HepG2 (cell line): ENCODE data around the gene YWHAQ. TPM values are rescaled to one million over a fixed set of nuclear protein-coding genes. Genes with fewer than 3 reads are reported as not detected.

Experiments
- AFF4 ChIP-seq: sonication (generic); formaldehyde crosslinking; IDR thresholded peaks from 2 replicates; pipeline ENCODE4 v1.4.0; 2020; ENCODE audit warnings: missing genetic modification reagents
- ATAD3A ChIP-seq: sonication (generic); formaldehyde crosslinking; IDR thresholded peaks from 2 replicates; pipeline ENCODE4 v1.4.0; 2020; ENCODE audit warnings: missing genetic modification reagents
- E2F1 ChIP-seq: sonication (generic); formaldehyde crosslinking; IDR thresholded peaks from 2 replicates; pipeline ENCODE4 v1.5.0; 2020; ENCODE audit warnings: missing genetic modification reagents
- GLI4 ChIP-seq: sonication (generic); formaldehyde crosslinking; IDR thresholded peaks from 2 replicates; pipeline ENCODE4 v1.5.1; 2020; ENCODE audit warnings: missing genetic modification reagents, mild to moderate bottlenecking, moderate library complexity, borderline replicate concordance
- MYPOP ChIP-seq: sonication (generic); formaldehyde crosslinking; IDR thresholded peaks from 2 replicates; pipeline ENCODE4 v1.8.1; 2023; ENCODE audit warnings: mild to moderate bottlenecking, moderate library complexity, missing genetic modification reagents
- RNF219 ChIP-seq: sonication (generic); formaldehyde crosslinking; IDR thresholded peaks from 2 replicates; pipeline ENCODE4 v1.5.0; 2020; ENCODE audit warnings: mild to moderate bottlenecking, missing genetic modification reagents
- SPEN ChIP-seq: sonication (generic); formaldehyde crosslinking; IDR thresholded peaks from 2 replicates; pipeline ENCODE4 v1.5.1; 2020; ENCODE audit warnings: low read depth, mild to moderate bottlenecking, missing genetic modification reagents
- ZBTB33 ChIP-seq: sonication (generic); formaldehyde crosslinking; IDR thresholded peaks from 2 replicates; pipeline ENCODE4 v1.4.0; 2020; ENCODE audit warnings: missing genetic modification reagents
- ZFP91 ChIP-seq: sonication (generic); formaldehyde crosslinking; IDR thresholded peaks from 2 replicates; pipeline ENCODE4 v1.9.0; 2022; ENCODE audit warnings: missing genetic modification reagents, mild to moderate bottlenecking, borderline replicate concordance
- ZNF121 ChIP-seq: sonication (generic); formaldehyde crosslinking; IDR thresholded peaks from 2 replicates; pipeline ENCODE4 v1.5.0; 2020; ENCODE audit warnings: mild to moderate bottlenecking, missing genetic modification reagents
- ZNF362 ChIP-seq: sonication (generic); formaldehyde crosslinking; IDR thresholded peaks from 2 replicates; pipeline ENCODE4 v1.4.0; 2020; ENCODE audit warnings: missing genetic modification reagents, mild to moderate bottlenecking, borderline replicate concordance
- ZNF564 ChIP-seq: sonication (generic); formaldehyde crosslinking; IDR thresholded peaks from 2 replicates; pipeline ENCODE4 v1.8.1; 2023; ENCODE audit warnings: mild to moderate bottlenecking, missing genetic modification reagents
- ZZZ3 ChIP-seq: sonication (generic); formaldehyde crosslinking; IDR thresholded peaks from 2 replicates; pipeline ENCODE4 v1.4.0; 2020; ENCODE audit warnings: missing genetic modification reagents, mild to moderate bottlenecking, borderline replicate concordance
- polyA plus RNA-seq, 8 experiments: library from polyadenylated mRNA; depleted of rRNA in 3 of 8; stranded (reverse) in 7 of 8; unstranded in 1 of 8; fragments of >200 nt; fragmentation: Illumina TruSeq in 4 of 8; extraction: Trizol in 4 of 8; gene quantifications; 2 replicates each; pipeline versions ENCODE4 v1.2.1 to v1.2.3, GENCODE V29; 2011 to 2016; ENCODE audit warnings: low read depth in 4 of 8, missing spikeins in 1 of 8, mixed read lengths in 1 of 8; ENCODE audit not compliant: insufficient read depth in 1 of 8
- total RNA-seq, 5 experiments: library from RNA; depleted of rRNA; stranded (reverse); fragments of >200 nt; fragmentation: Illumina TruSeq; extraction: Trizol; gene quantifications; 2 replicates each; pipeline ENCODE4 v1.2.3, GENCODE V29; 2016; ENCODE audit warnings: low read depth in 1 of 5

YWHAQ gene
- total and polyA plus RNA-seq, 2 of the 13 experiments (the other 11 are each of a cell fraction or from before 2014, with no cell fraction given) = 160 to 304 TPM

- TF ChIP-seq E2F1 (peak; percentile 97), MYPOP (CRISPR knock-in tag) (peak; percentile 58; the same call in 1 of the 2 replicates), ATAD3A (no peak), AFF4 (CRISPR knock-in tag) (no peak), GLI4 (CRISPR knock-in tag) (no peak), ZBTB33 (CRISPR knock-in tag) (no peak; the same call in 1 of the 2 replicates), ZNF564 (no peak), RNF219 (peak; percentile 93; the same call in 1 of the 2 replicates), SPEN (CRISPR knock-in tag) (peak; percentile 84; the same call in 1 of the 2 replicates), ZZZ3 (CRISPR knock-in tag) (peak; percentile 72; the same call in 1 of the 2 replicates), ZFP91 (peak; percentile 92), ZNF362 (no peak), ZNF121 (CRISPR knock-in tag) (no peak)
Measured at GRCh38 chr2:9630736-9631552, at the start of gene YWHAQ (continued).
